ENCODE data around the gene NMNAT3. TPM values are rescaled to one million over a fixed set of nuclear protein-coding genes. Genes with fewer than 3 reads are reported as not detected.

The NMNAT3 gene
- total RNA-seq, 1 experiment from 2014 or later, result 1.3 TPM

- no peak for TF ChIP-seq CTCF (conservative IDR thresholded peaks at IDR 0.05)
- Histone ChIP-seq H2BK15ac (ENCODE audit: low read depth, low read length) (no peak overlapping the region), H2BK20ac (ENCODE audit: low read depth, low read length, poor library complexity, severe bottlenecking) (no peak overlapping the region), H3K23ac (ENCODE audit: insufficient read length, low read depth, low read length) (no peak overlapping the region), H4K20me1 (ENCODE audit: control insufficient read depth, insufficient read depth, insufficient read length) (no peaks in the 10 kb centered on the region), H3K4ac (ENCODE audit: low read depth, low read length) (no peak overlapping the region), H2BK5ac (ENCODE audit: insufficient read length, low read length) (no peak overlapping the region), H3K79me1 (ENCODE audit: insufficient read depth, low read depth, low read length, poor library complexity, severe bottlenecking) (no peaks in the 10 kb centered on the region), H3K27me3 (ENCODE audit: insufficient read depth, low read length) (no peaks in the 10 kb centered on the region), H4K91ac (ENCODE audit: insufficient read length, low read depth, low read length) (no peak overlapping the region), H3K14ac (ENCODE audit: insufficient read depth, low read length) (no peak overlapping the region), H3K9me3 (ENCODE audit: control insufficient read depth, low read depth, low read length) (no peaks in the 10 kb centered on the region), H3K56ac (ENCODE audit: insufficient read length, low read depth, low read length) (no peak overlapping the region), H3T11ph (ENCODE audit: low read length) (no peak overlapping the region), H3K79me2 (ENCODE audit: insufficient read depth, low read length) (no peaks in the 10 kb centered on the region), H3K23me2 (ENCODE audit: insufficient read length, low read depth, low read length, poor library complexity, severe bottlenecking) (no peaks in the 10 kb centered on the region), H3K9ac (ENCODE audit: extremely low read depth, insufficient read length, low read length) (no peak overlapping the region), H3K27ac (ENCODE audit: insufficient read length, low read depth, low read length) (no peak overlapping the region), H4K5ac (ENCODE audit: insufficient read length, low read depth, low read length) (no peak overlapping the region), H3K4me2 (ENCODE audit: insufficient read depth, insufficient read length, low read length) (no peak overlapping the region), H2AFZ (ENCODE audit: low read length) (no peak overlapping the region), H3K4me1 (ENCODE audit: insufficient read depth, low read length) (peaks cover 9% of the 10 kb centered on the region; the same call in 1 of the 2 replicates), H3K18ac (ENCODE audit: insufficient read length, low read depth, low read length) (no peak overlapping the region), H2BK12ac (ENCODE audit: insufficient read length, low read depth, low read length) (no peak overlapping the region), H2AK5ac (ENCODE audit: insufficient read length, low read length) (no peak overlapping the region), H4K8ac (replicated peaks; ENCODE audit: insufficient read length, low read depth, low read length) (no peak overlapping the region), H2BK120ac (ENCODE audit: low read depth, low read length, poor library complexity, severe bottlenecking) (no peak overlapping the region)
- no peaks in the 10 kb centered on the region for H3K9me3 Mint-ChIP-seq
- DNase-seq, result no peak
- H3K4me1 Mint-ChIP-seq, result peaks cover 14 to 17% of the 10 kb centered on the region in 2 experiments
- WGBS (ENCODE audit: extremely low coverage, insufficient read length, low lambda C conversion rate), result no CpG with 5 or more reads among the region's 2 CpGs
- H3K27me3 Mint-ChIP-seq (ENCODE audit: low read depth), result peaks cover 2% of the 10 kb centered on the region; the same call in 1 of the 2 replicates
- peak overlapping the region in 1 of 3 experiments; percentile 46; a peak in 1 of 7 replicates for H3K27ac Mint-ChIP-seq
- no peaks in the 10 kb centered on the region; a peak in 2 of 7 replicates for H3K36me3 Mint-ChIP-seq (ENCODE audit: insufficient read depth in 1 of 3, low read depth in 3 of 3)
- H3K4me3 Mint-ChIP-seq, result no peak overlapping the region
These were observed 12.8 kb downstream of the NMNAT3 start for GRCh38 chr3:139664958-139665357.
